Heart right ventricle (tissue), 16 donors: ENCODE data around the gene THSD7B. TPM values are rescaled to one million over a fixed set of nuclear protein-coding genes. Genes with fewer than 3 reads are reported as not detected.

ENCODE experiments used
- ATAC-seq, 8 donors: fragments of 200-7000 bp; cut with Tn5 transposase; one replicate each; pipeline ENCODE4 v1.9.1; 2020; ENCODE audit warnings: mild to moderate bottlenecking in 8 of 8, moderate library complexity in 8 of 8, moderate number of reproducible peaks in 1 of 8
- DNase-seq, 2 donors: peaks; one replicate each; pipeline ENCODE4 v3.0.0-alpha.2; 2020
- H3K27ac ChIP-seq, 10 donors: fragments of 200-600 bp; sonication (generic) in 2 of 10; one replicate each; pipeline versions ENCODE4 v1.5.0 to v1.8.0; 2020 to 2022; ENCODE audit warnings: mild to moderate bottlenecking in 3 of 10
- H3K27me3 ChIP-seq, 7 donors: fragments of 200-600 bp; one replicate each; pipeline ENCODE4 v1.8.0; 2021 to 2022; ENCODE audit warnings: mild to moderate bottlenecking in 2 of 7
- H3K36me3 ChIP-seq, 9 donors: fragments of 200-600 bp; sonication (generic) in 1 of 9; one replicate each; pipeline versions ENCODE4 v1.5.0 to v1.8.0; 2020 to 2022; ENCODE audit warnings: mild to moderate bottlenecking in 2 of 9
- H3K4me1 ChIP-seq, 9 donors: fragments of 200-600 bp; sonication (generic) in 1 of 9; one replicate each; pipeline versions ENCODE4 v1.5.0 to v1.8.0; 2020 to 2022; ENCODE audit warnings: mild to moderate bottlenecking in 4 of 9
- H3K4me3 ChIP-seq, 10 donors: fragments of 200-600 bp; sonication (generic) in 2 of 10; one replicate each; pipeline versions ENCODE4 v1.5.0 to v1.8.0; 2020 to 2022; ENCODE audit warnings: mild to moderate bottlenecking in 7 of 10, moderate library complexity in 2 of 10
- H3K9me3 ChIP-seq, 11 donors: fragments of 200-600 bp in 10 of 11; sonication (generic) in 2 of 11; one replicate each; pipeline versions ENCODE4 v1.5.0 to v1.8.0; 2013 to 2022; ENCODE audit warnings: mild to moderate bottlenecking in 2 of 11, control low read depth in 1 of 11, moderate library complexity in 1 of 11
- CTCF ChIP-seq, 9 donors: fragments of 200-600 bp; sonication (generic) in 2 of 9; IDR thresholded peaks; one replicate each; pipeline versions ENCODE4 v1.5.0 to v1.8.0; 2021 to 2022; ENCODE audit warnings: antibody characterized with exemption in 9 of 9, mild to moderate bottlenecking in 5 of 9, moderate library complexity in 1 of 9
- WGBS, 2 donors: extraction: QIAGEN DNeasy Blood & Tissue Kit; methylation state at CpG; one replicate each; pipeline ENCODE4 v1.1.7; 2013; ENCODE audit warnings: inconsistent platforms in 1 of 2; 5-methylcytosine and 5-hydroxymethylcytosine counted together
- intact Hi-C, 10 donors: fragments of 100-400 bp; cut with DNase I; formaldehyde crosslinking; loops; one replicate each; pipeline versions ENCODE4 v1.11.1 to v1.14.2; 2022
- polyA plus RNA-seq, 2 donors: library from polyadenylated mRNA; stranded (reverse); fragments of 200-250 nt; gene quantifications; one replicate each; pipeline ENCODE4 v1.2.3, GENCODE V29; 2013
- total RNA-seq, 10 donors: library from RNA; stranded (reverse); fragmentation: NEBNext Ultra II Directional in 3 of 10; extraction: Animal tissue kit (Norgen Biotek cat#: 25700) in 3 of 10; gene quantifications; one replicate each; pipeline versions ENCODE4 v1.2.1 to v1.2.4, GENCODE V29; 2021 to 2023
- donor health status: Arrhythmogenic right ventricular cardiomyopathy.
- donor health status: ischemic (EF 13 %, LVEDD 7.1; RV severe dilation, severe dysfunction).
- donor health status: healthy with polysubstance abuse.
- donor health status: DM: no; HTN: yes; CAD: no.
- donor health status: DM: no; HTN: no; CAD: no.
- donor health status: ischemic (EF 25% LVEDD 6.9; RV normal size, moderate dysfunction).
- donor health status: ischemic (EF 25% LVEDD 5.7; RV mildly dilated, moderate dysfunction).
- donor health status: healthy.
- donor health status: DM: yes; HTN: yes; CAD: no.
- donor health status: Ischemic cardiomyopathy.
- donor health status: ischemic (EF 35%, LVEDD 5.7; RV mildly dilated, moderate dysfunction).
- donor health status: nonischemic (EF 11% LVEDD 7.7; RV severe dilation, severe dysfunction).
- donor health status: DM: yes; HTN: yes; CAD: no.
- donor health status: PGD.
- donor health status: ischemic (EF 29% LVEDD 5.4; RV normal size, mild dysfunction).
- donor health status: nonischemic (EF 23%, LVEDD 6.1; RV moderate dilation, normal function).

THSD7B gene
- total and polyA plus RNA-seq, 12 donors, result 0.01 to 0.39 (median 0.18) TPM

GRCh38 chr2:137156221-137156844 lies 391.0 kb downstream of the THSD7B start:
- ATAC-seq, result no peak
- H3K9me3 ChIP-seq, result no peaks in the 10 kb centered on the region
- no peak overlapping the region for H3K4me3 ChIP-seq
- H3K36me3 ChIP-seq, result no peaks in the 10 kb centered on the region
- H3K4me1 ChIP-seq, result peaks cover 0 to 6% (median 0%) of the 10 kb centered on the region in 9 donors
- TF ChIP-seq CTCF (IDR thresholded peaks at IDR 0.05), result no peak
- intact Hi-C loops, result no loop called here
- DNase-seq, result no peak
- no peak overlapping the region for H3K27ac ChIP-seq
- 76 to 78% methylated on average over 4 of the region's 4 CpGs for WGBS, 2 donors
- H3K27me3 ChIP-seq, result no peaks in the 10 kb centered on the region

- no peak for TF ChIP-seq CTCF (IDR thresholded peaks at IDR 0.05)
- Histone ChIP-seq H3K27ac (no peak overlapping the region), H3K9me3 (no peaks in the 10 kb centered on the region), H3K36me3 (no peaks in the 10 kb centered on the region), H3K4me1 (peaks cover 0 to 6% (median 0%) of the 10 kb centered on the region in 9 donors), H3K4me3 (no peak overlapping the region), H3K27me3 (no peaks in the 10 kb centered on the region)
- ATAC-seq (peak in 1 of 8 donors; percentile 43), DNase-seq (no peak)
- WGBS, 2 donors, result 27 to 48% methylated on average over 1 of the region's 1 CpG
- intact Hi-C loops, result no loop called here
Observed at GRCh38 chr2:137157851-137158250, 392.5 kb downstream of the THSD7B start.

- Histone ChIP-seq H3K9me3 (no peaks in the 10 kb centered on the region), H3K36me3 (no peaks in the 10 kb centered on the region), H3K27me3 (no peaks in the 10 kb centered on the region), H3K4me3 (no peak overlapping the region), H3K27ac (no peak overlapping the region), H3K4me1 (peaks cover 0 to 6% (median 0%) of the 10 kb centered on the region in 9 donors)
- ATAC-seq (no peak), DNase-seq (no peak)
- intact Hi-C loops, result no loop called here
- TF ChIP-seq CTCF (IDR thresholded peaks at IDR 0.05), result no peak
Observed at GRCh38 chr2:137161250-137161649, 395.9 kb downstream of the THSD7B start.

- TF ChIP-seq CTCF (IDR thresholded peaks at IDR 0.05), result no peak
- intact Hi-C loops, result no loop called here
- Histone ChIP-seq H3K27me3 (no peaks in the 10 kb centered on the region), H3K4me3 (no peak overlapping the region), H3K9me3 (no peaks in the 10 kb centered on the region), H3K4me1 (no peaks in the 10 kb centered on the region), H3K27ac (no peak overlapping the region), H3K36me3 (no peaks in the 10 kb centered on the region)
- no peak for DNase-seq
- 78 to 88% methylated on average over 4 of the region's 4 CpGs for WGBS, 2 donors
- no peak for ATAC-seq
Observed at GRCh38 chr2:137165968-137166367, 400.6 kb downstream of the THSD7B start.
